H1 (cell line): ENCODE results near the gene BGN. TPM values are rescaled to one million over a fixed set of nuclear protein-coding genes. Genes with fewer than 3 reads are reported as not detected.

Experiments
- CTCF ChIA-PET: fragments of 300-600 bp; sonication (Branson Sonifier 250); formaldehyde crosslinking; loops from one replicate; lab custom pipeline; 2021; ENCODE audit not compliant: partially characterized antibody; lab: Charles Lee
- POLR2A ChIA-PET: fragments of 300-600 bp; sonication (Branson Sonifier 250); formaldehyde crosslinking; loops from one replicate; lab custom pipeline; 2021; ENCODE audit warnings: inconsistent platforms; ENCODE audit not compliant: partially characterized antibody; lab: Charles Lee
- DNase-seq, 2 experiments: peaks; one replicate each; pipeline versions ENCODE4 v3.0.0 to v3.0.0-alpha.2; 2010 to 2022; ENCODE audit warnings: low spot score in 2 of 2, low read depth in 1 of 2, mixed read lengths in 1 of 2
- FAIRE-seq: peaks from 2 replicates; lab custom pipeline; 2011; peaks lifted over from hg19 to GRCh38; lab: Jason Lieb, UNC
- H2AFZ ChIP-seq: 2 replicates; pipeline ENCODE4 v1.8.1; 2012; ENCODE audit warnings: low read length, inconsistent platforms
- H2AK5ac ChIP-seq: 2 replicates; pipeline ENCODE4 v1.6.1; 2013; ENCODE audit warnings: low read depth, low read length
- H2BK120ac ChIP-seq: replicated peaks from 2 replicates; pipeline ENCODE3; 2013; ENCODE audit warnings: low read depth, low read length, inconsistent platforms
- H2BK12ac ChIP-seq: 2 replicates; pipeline ENCODE4 v1.6.1; 2013; ENCODE audit warnings: low read depth, low read length
- H2BK15ac ChIP-seq: 2 replicates; pipeline ENCODE4 v1.6.1; 2013; ENCODE audit warnings: low read length
- H2BK20ac ChIP-seq: 2 replicates; pipeline ENCODE4 v1.6.1; 2013; ENCODE audit warnings: low read length
- H2BK5ac ChIP-seq: 2 replicates; pipeline ENCODE4 v1.6.1; 2013; ENCODE audit warnings: low read depth, low read length
- H3K14ac ChIP-seq: 2 replicates; pipeline ENCODE4 v1.6.1; 2013; ENCODE audit warnings: inconsistent platforms; ENCODE audit not compliant: insufficient read length
- H3K18ac ChIP-seq: 2 replicates; pipeline ENCODE4 v1.6.1; 2013; ENCODE audit warnings: low read length; ENCODE audit errors: extremely low read depth
- H3K23ac ChIP-seq: 2 replicates; pipeline ENCODE4 v1.6.1; 2013; ENCODE audit warnings: inconsistent platforms; ENCODE audit not compliant: insufficient read length
- H3K23me2 ChIP-seq: 2 replicates; pipeline ENCODE4 v1.6.1; 2013; ENCODE audit warnings: low read depth, low read length
- H3K27ac ChIP-seq: 2 replicates; pipeline ENCODE4 v1.6.1; 2011; ENCODE audit warnings: low read depth, low read length, inconsistent platforms
- H3K27me3 ChIP-seq, 4 experiments: replicated peaks in 1 of 4; 1 replicate in 1 of 4; 2 replicates in 3 of 4; pipeline versions ENCODE4 v1.6.1 to v1.8.1; 2011 to 2013; ENCODE audit warnings: low read length in 3 of 4, mild to moderate bottlenecking in 3 of 4, inconsistent platforms in 2 of 4, mixed read lengths in 2 of 4, moderate library complexity in 1 of 4; ENCODE audit not compliant: control insufficient read depth in 3 of 4, insufficient read depth in 3 of 4; ENCODE audit errors: extremely low read depth in 1 of 4
- H3K36me3 ChIP-seq, 4 experiments: 2 replicates each; pipeline versions ENCODE4 v1.6.1 to v1.8.1; 2011 to 2013; ENCODE audit warnings: mild to moderate bottlenecking in 4 of 4, low read length in 3 of 4, moderate library complexity in 2 of 4, control low read depth in 1 of 4, inconsistent platforms in 1 of 4; ENCODE audit not compliant: insufficient read depth in 4 of 4, control insufficient read depth in 2 of 4
- H3K4ac ChIP-seq: replicated peaks from 2 replicates; pipeline ENCODE3; 2013; ENCODE audit warnings: low read length, low read depth, mixed read lengths, inconsistent platforms; ENCODE audit not compliant: insufficient read length
- H3K4me1 ChIP-seq, 4 experiments: replicated peaks in 1 of 4; 1 replicate in 1 of 4; 2 replicates in 3 of 4; pipeline versions ENCODE4 v1.6.1 to v1.8.1; 2011 to 2013; ENCODE audit warnings: low read length in 3 of 4, inconsistent platforms in 2 of 4, mixed read lengths in 1 of 4; ENCODE audit not compliant: insufficient read depth in 4 of 4, control insufficient read depth in 3 of 4
- H3K4me2 ChIP-seq, 2 experiments: 2 replicates each; pipeline versions ENCODE4 v1.6.1 to v1.8.1; 2011 to 2013; ENCODE audit warnings: low read depth in 2 of 2, low read length in 2 of 2, control low read depth in 1 of 2, inconsistent platforms in 1 of 2, mild to moderate bottlenecking in 1 of 2; ENCODE audit not compliant: insufficient read depth in 1 of 2
- H3K4me3 ChIP-seq, 4 experiments: fragments of 200-600, 300-600 bp in 1 of 4; sonication (generic), shearing (Covaris generic), sonication (Bioruptor Twin) in 1 of 4; 2 replicates each; pipeline versions ENCODE4 v1.5.1 to v1.8.1; 2011 to 2016; ENCODE audit warnings: low read length in 4 of 4, low read depth in 3 of 4, control low read depth in 2 of 4, inconsistent platforms in 2 of 4, mild to moderate bottlenecking in 2 of 4, mixed read lengths in 1 of 4, moderate library complexity in 1 of 4; ENCODE audit not compliant: insufficient read depth in 2 of 4; ENCODE audit errors: extremely low read depth in 1 of 4
- H3K56ac ChIP-seq: replicated peaks from 2 replicates; pipeline ENCODE3; 2013; ENCODE audit warnings: low read depth, mild to moderate bottlenecking, mixed read lengths, low read length, inconsistent platforms; ENCODE audit not compliant: insufficient read length
- H3K79me1 ChIP-seq: 2 replicates; pipeline ENCODE4 v1.6.1; 2013; ENCODE audit warnings: low read depth, low read length, control low read depth
- H3K79me2 ChIP-seq, 2 experiments: 2 replicates each; pipeline versions ENCODE4 v1.6.1 to v1.8.1; 2012 to 2013; ENCODE audit warnings: low read length in 2 of 2, mild to moderate bottlenecking in 2 of 2, inconsistent platforms in 1 of 2; ENCODE audit not compliant: insufficient read depth in 2 of 2, control insufficient read depth in 1 of 2
- H3K9ac ChIP-seq, 4 experiments: replicated peaks in 1 of 4; 1 replicate in 1 of 4; 2 replicates in 3 of 4; pipeline versions ENCODE4 v1.6.1 to v1.8.1; 2011 to 2013; ENCODE audit warnings: low read depth in 3 of 4, low read length in 3 of 4, control low read depth in 2 of 4, mild to moderate bottlenecking in 2 of 4, moderate library complexity in 2 of 4, inconsistent platforms in 1 of 4; ENCODE audit errors: extremely low read depth in 1 of 4
- H3K9me3 ChIP-seq, 2 experiments: 2 replicates each; pipeline versions ENCODE4 v1.6.1 to v1.8.1; 2012 to 2013; ENCODE audit warnings: mild to moderate bottlenecking in 2 of 2, moderate library complexity in 2 of 2, control low read depth in 1 of 2, inconsistent platforms in 1 of 2, low read depth in 1 of 2, low read length in 1 of 2, mixed read lengths in 1 of 2; ENCODE audit not compliant: insufficient read depth in 2 of 2
- H4K20me1 ChIP-seq, 2 experiments: replicated peaks in 1 of 2; 2 replicates each; pipeline versions ENCODE3 to v1.8.1; 2011 to 2013; ENCODE audit warnings: inconsistent platforms in 2 of 2, low read length in 2 of 2, mild to moderate bottlenecking in 1 of 2; ENCODE audit not compliant: insufficient read depth in 2 of 2, control insufficient read depth in 1 of 2
- H4K5ac ChIP-seq: 2 replicates; pipeline ENCODE4 v1.6.1; 2013; ENCODE audit warnings: low read length, low read depth, mixed read lengths, inconsistent platforms; ENCODE audit not compliant: insufficient read length
- H4K8ac ChIP-seq: 2 replicates; pipeline ENCODE4 v1.8.0; 2013; ENCODE audit warnings: mild to moderate bottlenecking, moderate library complexity, low read length, inconsistent platforms; ENCODE audit not compliant: insufficient read depth; ENCODE audit errors: extremely low read depth
- H4K91ac ChIP-seq: replicated peaks from 2 replicates; pipeline ENCODE3; 2013; ENCODE audit warnings: low read length, mixed read lengths, inconsistent platforms; ENCODE audit not compliant: insufficient read length
- FOSL1 ChIP-seq: IDR thresholded peaks from 2 replicates; pipeline ENCODE4 v1.6.1; 2011; ENCODE audit warnings: mild to moderate bottlenecking, low read depth, low read length, moderate library complexity; ENCODE audit not compliant: insufficient read depth
- HDAC2 ChIP-seq, 2 experiments: fragments of 300-600 bp in 1 of 2; sonication (generic) in 1 of 2; IDR thresholded peaks; 2 replicates each; pipeline ENCODE4 v1.6.1; 2011 to 2012; ENCODE audit warnings: low read depth in 2 of 2, low read length in 2 of 2, mild to moderate bottlenecking in 2 of 2, moderate library complexity in 2 of 2, borderline replicate concordance in 1 of 2, inconsistent platforms in 1 of 2
- HDAC6 ChIP-seq: IDR thresholded peaks from one replicate; pipeline ENCODE4 v1.7.1; 2012; ENCODE audit warnings: low read depth, mild to moderate bottlenecking, inconsistent platforms, low read length, moderate library complexity
- JUND ChIP-seq: IDR thresholded peaks from 2 replicates; pipeline ENCODE4 v1.6.1; 2011; ENCODE audit warnings: mild to moderate bottlenecking, improper control_type of control experiment, low read length
- KDM5A ChIP-seq: fragments of 200-600 bp; IDR thresholded peaks from 2 replicates; pipeline ENCODE4 v1.7.1; 2012; ENCODE audit warnings: mild to moderate bottlenecking, low read length, inconsistent platforms, mixed read lengths
- NRF1 ChIP-seq: IDR thresholded peaks from 2 replicates; pipeline ENCODE4 v1.6.1; 2011; ENCODE audit warnings: mild to moderate bottlenecking, low read depth, low read length, improper control_type of control experiment
- PHF8 ChIP-seq: fragments of 200-600 bp; sonication (generic); conservative IDR thresholded peaks from 2 replicates; pipeline ENCODE4 v1.7.1; 2012; ENCODE audit warnings: low read depth, mild to moderate bottlenecking, inconsistent platforms, low read length, moderate library complexity
- RAD21 ChIP-seq, 2 experiments: IDR thresholded peaks in 1 of 2; conservative IDR thresholded peaks in 1 of 2; 2 replicates each; pipeline ENCODE4 v1.6.1; 2011; ENCODE audit warnings: low read depth in 2 of 2, low read length in 2 of 2, improper control_type of control experiment in 1 of 2, inconsistent platforms in 1 of 2, mild to moderate bottlenecking in 1 of 2, moderate library complexity in 1 of 2
- SIN3A ChIP-seq, 2 experiments: IDR thresholded peaks in 1 of 2; conservative IDR thresholded peaks in 1 of 2; 2 replicates each; pipeline ENCODE4 v1.6.1; 2011 to 2012; ENCODE audit warnings: low read length in 2 of 2, improper control_type of control experiment in 1 of 2, low read depth in 1 of 2, mild to moderate bottlenecking in 1 of 2
- TEAD4 ChIP-seq: IDR thresholded peaks from 2 replicates; pipeline ENCODE4 v1.6.1; 2012; ENCODE audit warnings: low read depth, low read length, inconsistent platforms, mixed read lengths
- WGBS, 2 experiments: shearing (Covaris generic) in 1 of 2; methylation state at CpG; one replicate each; pipeline versions ENCODE4 v1.1.6 to v1.1.7; 2013 to 2015; ENCODE audit warnings: low lambda C conversion rate in 2 of 2, mixed read lengths in 2 of 2, inconsistent platforms in 1 of 2, low coverage in 1 of 2, missing lambda C conversion rate in 1 of 2; ENCODE audit not compliant: insufficient replicate concordance in 2 of 2, insufficient coverage in 1 of 2, insufficient read length in 1 of 2; ENCODE audit errors: extremely low coverage in 1 of 2, missing lambda C conversion rate in 1 of 2; 5-methylcytosine and 5-hydroxymethylcytosine counted together
- polyA plus RNA-seq, 7 experiments: library from polyadenylated mRNA; depleted of rRNA in 3 of 7; stranded (reverse) in 5 of 7; unstranded in 2 of 7; fragments of >200 nt in 5 of 7; fragments of 200-250 nt in 2 of 7; gene quantifications; 1 replicate in 5 of 7; 2 replicates in 1 of 7; 4 replicates in 1 of 7; pipeline versions ENCODE4 v1.2.1 to v1.2.3, GENCODE V29; 2011 to 2013; ENCODE audit warnings: missing spikeins in 2 of 7, mixed read lengths in 2 of 7
- total RNA-seq: library from RNA; stranded (reverse); fragmentation: NEBNext Ultra II Directional; extraction: Animal tissue kit (Norgen Biotek cat#: 25700); gene quantifications from 2 replicates; pipeline ENCODE4 v1.2.1, GENCODE V29; 2021
- TF ChIP-seq, protein P1 (sequence below): IDR thresholded peaks from 2 replicates; pipeline ENCODE4 v1.6.1; 2011; ENCODE audit warnings: low read length, improper control_type of control experiment

BGN gene
- total and polyA plus RNA-seq, 2 of the 8 experiments (the other 6 are each of a cell fraction or from before 2014, with no cell fraction given): 1.8 to 2.4 TPM

DNA sequence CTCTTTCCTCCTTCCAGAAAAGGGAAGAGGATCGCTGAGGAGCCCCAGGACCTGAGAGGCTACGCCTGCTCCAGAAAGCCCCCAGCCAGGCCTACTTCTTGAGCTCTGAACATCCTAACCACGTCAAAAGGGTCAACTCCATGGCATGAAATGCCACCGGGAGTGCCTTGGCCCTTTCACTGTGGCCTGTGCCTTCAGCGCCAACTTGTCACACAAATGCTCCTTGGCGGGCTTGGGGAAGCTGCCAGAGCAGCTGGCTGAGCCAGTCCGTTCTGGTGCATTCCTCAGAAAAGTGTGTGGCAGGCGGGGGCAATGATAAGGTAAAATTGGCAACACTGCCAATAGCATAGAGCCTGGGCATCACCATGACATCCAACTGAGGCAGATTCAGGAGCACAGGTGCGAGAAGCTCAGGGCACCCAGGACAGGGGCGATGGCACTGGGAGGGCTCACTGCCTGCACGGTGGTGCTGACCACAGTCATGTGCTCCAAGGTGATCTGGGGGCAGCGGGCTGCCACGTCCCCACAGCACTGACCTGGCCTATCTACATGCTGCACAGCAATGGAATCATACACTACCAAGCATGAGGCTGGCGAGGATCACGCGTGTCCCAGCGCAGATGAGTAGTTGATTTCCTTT is 36.8 kb upstream of the BGN start:
- 87% methylated on average over 8 of the region's 17 CpGs; no CpG with 5 or more reads in 1 of the 2 experiments for WGBS, 2 experiments
- no peaks in the 10 kb centered on the region for H3K79me1 ChIP-seq
- H3K27me3 ChIP-seq: no peaks in the 10 kb centered on the region
- no peak overlapping the region for H2AFZ ChIP-seq
- no peak overlapping the region for H3K14ac ChIP-seq
- H2BK12ac ChIP-seq: no peak overlapping the region
- no peak overlapping the region for H3K4ac ChIP-seq
- no peak overlapping the region for H2BK5ac ChIP-seq
- H3K56ac ChIP-seq: no peak overlapping the region
- no peak overlapping the region for H3K27ac ChIP-seq
- H3K4me3 ChIP-seq: no peak overlapping the region
- peaks cover 0 to 10% (median 0%) of the 10 kb centered on the region in 4 experiments; a peak in 3 of 8 replicates for H3K36me3 ChIP-seq
- no peak overlapping the region for H2AK5ac ChIP-seq
- H3K4me1 ChIP-seq: no peaks in the 10 kb centered on the region
- H3K9ac ChIP-seq: no peak overlapping the region
- DNase-seq (no peak), FAIRE-seq (no peak)
- no peaks in the 10 kb centered on the region for H3K23me2 ChIP-seq
- POLR2A ChIA-PET: no interaction called here
- no peak overlapping the region for H2BK15ac ChIP-seq
- no peak overlapping the region for H2BK120ac ChIP-seq
- H2BK20ac ChIP-seq: no peak overlapping the region
- CTCF ChIA-PET: interaction anchor here (1.0 to 1.5 kb wide), 3 partner anchors 9 to 49 kb away, joined by 3 to 5 read pairs (median 4); partner anchors contain the start of gene HAUS7
- no peak overlapping the region for H4K8ac ChIP-seq
- H4K91ac ChIP-seq: no peak overlapping the region
- H3K18ac ChIP-seq: no peak overlapping the region
- H3K4me2 ChIP-seq: no peak overlapping the region
- H3K9me3 ChIP-seq: no peaks in the 10 kb centered on the region
- no peak overlapping the region for H4K5ac ChIP-seq
- H3K23ac ChIP-seq: no peak overlapping the region
- no peaks in the 10 kb centered on the region for H3K79me2 ChIP-seq
- H4K20me1 ChIP-seq: peaks cover 0 to 2% of the 10 kb centered on the region in 2 experiments
- TF ChIP-seq HDAC2 (IDR thresholded peaks at IDR 0.05; ENCODE audit: borderline replicate concordance in 1 of 2, low read depth in 2 of 2, low read length in 2 of 2) (no peak), HDAC6 (no peak), RAD21 (IDR thresholded peaks at IDR 0.05 in 1 of 2, conservative IDR thresholded peaks at IDR 0.05 in 1 of 2; ENCODE audit: low read depth in 2 of 2, low read length in 2 of 2) (no peak), FOSL1 (no peak), KDM5A (no peak), TEAD4 (no peak), SIN3A (conservative IDR thresholded peaks at IDR 0.05 in 1 of 2, IDR thresholded peaks at IDR 0.05 in 1 of 2; ENCODE audit: low read depth in 1 of 2, low read length in 2 of 2) (no peak), JUND (no peak), PHF8 (no peak), NRF1 (no peak)
- TF ChIP-seq, protein P1, sequence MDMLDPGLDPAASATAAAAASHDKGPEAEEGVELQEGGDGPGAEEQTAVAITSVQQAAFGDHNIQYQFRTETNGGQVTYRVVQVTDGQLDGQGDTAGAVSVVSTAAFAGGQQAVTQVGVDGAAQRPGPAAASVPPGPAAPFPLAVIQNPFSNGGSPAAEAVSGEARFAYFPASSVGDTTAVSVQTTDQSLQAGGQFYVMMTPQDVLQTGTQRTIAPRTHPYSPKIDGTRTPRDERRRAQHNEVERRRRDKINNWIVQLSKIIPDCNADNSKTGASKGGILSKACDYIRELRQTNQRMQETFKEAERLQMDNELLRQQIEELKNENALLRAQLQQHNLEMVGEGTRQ: no peak
